GM12878 (cell line): Measurements from ENCODE around the gene HSPE1. TPM values are rescaled to one million over a fixed set of nuclear protein-coding genes. Genes with fewer than 3 reads are reported as not detected.

Source experiments
- ATF7 ChIP-seq: fragments of 450-650 bp; IDR thresholded peaks from 2 replicates; pipeline ENCODE4 v1.6.1; 2016; ENCODE audit warnings: low read depth, mild to moderate bottlenecking
- BACH1 ChIP-seq: fragments of 450-650 bp; IDR thresholded peaks from 2 replicates; pipeline ENCODE4 v1.6.1; 2017; ENCODE audit warnings: mild to moderate bottlenecking, borderline replicate concordance
- BRCA1 ChIP-seq: IDR thresholded peaks from 2 replicates; pipeline ENCODE4 v1.6.1; 2011; ENCODE audit warnings: low read depth, low read length, improper control_type of control experiment
- CBX3 ChIP-seq: fragments of 200-600 bp; sonication (generic); IDR thresholded peaks from 2 replicates; pipeline ENCODE4 v1.6.1; 2016; ENCODE audit warnings: low read depth, borderline replicate concordance
- CREB1 ChIP-seq: IDR thresholded peaks from 2 replicates; pipeline ENCODE4 v1.6.1; 2012; ENCODE audit warnings: low read depth, mild to moderate bottlenecking, inconsistent platforms
- FOS ChIP-seq: IDR thresholded peaks from 3 replicates; pipeline ENCODE4 v1.6.1; 2011; ENCODE audit warnings: borderline replicate concordance; ENCODE audit not compliant: insufficient read length; ENCODE audit errors: extremely low read depth
- GATAD2B ChIP-seq: fragments of 450-650 bp; conservative IDR thresholded peaks from 2 replicates; pipeline ENCODE4 v1.6.1; 2017; ENCODE audit warnings: low read depth, mild to moderate bottlenecking, moderate library complexity
- HDGF ChIP-seq: fragments of 450-650 bp; IDR thresholded peaks from 2 replicates; pipeline ENCODE4 v1.6.1; 2016; ENCODE audit warnings: antibody characterized with exemption
- KAT2A ChIP-seq: conservative IDR thresholded peaks from 2 replicates; pipeline ENCODE4 v1.6.1; 2011; ENCODE audit warnings: low read depth, low read length; ENCODE audit not compliant: control insufficient read depth
- MXI1 ChIP-seq: fragments of 150-350 bp; IDR thresholded peaks from 2 replicates; pipeline ENCODE4 v1.6.1; 2011; ENCODE audit warnings: low read depth, mild to moderate bottlenecking, inconsistent platforms, low read length, improper control_type of control experiment
- NFYB ChIP-seq: IDR thresholded peaks from 2 replicates; pipeline ENCODE4 v1.6.1; 2011; ENCODE audit warnings: low read depth, mild to moderate bottlenecking, low read length, improper control_type of control experiment, moderate library complexity; ENCODE audit not compliant: insufficient read depth
- NR2C1 ChIP-seq: fragments of 450-650 bp; IDR thresholded peaks from 2 replicates; pipeline ENCODE4 v1.6.1; 2017; ENCODE audit warnings: antibody characterized with exemption, mild to moderate bottlenecking, moderate library complexity
- NRF1 ChIP-seq: conservative IDR thresholded peaks from 2 replicates; pipeline ENCODE4 v1.6.1; 2011; ENCODE audit warnings: mild to moderate bottlenecking, low read depth, low read length, improper control_type of control experiment
- RCOR1 ChIP-seq: conservative IDR thresholded peaks from 2 replicates; pipeline ENCODE4 v1.6.1; 2012; ENCODE audit warnings: low read depth, low read length, improper control_type of control experiment
- SMAD1 ChIP-seq: fragments of 450-650 bp; IDR thresholded peaks from 2 replicates; pipeline ENCODE4 v1.6.1; 2018; ENCODE audit warnings: mild to moderate bottlenecking, low read depth; ENCODE audit not compliant: partially characterized antibody
- WRNIP1 ChIP-seq: IDR thresholded peaks from 2 replicates; pipeline ENCODE4 v1.6.1; 2011; ENCODE audit warnings: low read depth, low read length, improper control_type of control experiment, borderline replicate concordance
- ZZZ3 ChIP-seq: IDR thresholded peaks from 2 replicates; pipeline ENCODE4 v1.6.1; 2011; ENCODE audit warnings: low read depth; ENCODE audit not compliant: control insufficient read depth, insufficient read length
- polyA plus RNA-seq, 11 experiments: library from polyadenylated mRNA; depleted of rRNA in 4 of 11; unstranded in 6 of 11; stranded (reverse) in 5 of 11; fragments of >200 nt; fragmentation: Nextera tagmentation in 4 of 11; fragmentation: Illumina TruSeq in 1 of 11; extraction: Ambion mirVana in 4 of 11; extraction: Trizol in 1 of 11; gene quantifications; 1 replicate in 1 of 11; 2 replicates in 10 of 11; pipeline versions ENCODE4 v1.2.1 to v1.2.3, GENCODE V29; 2011 to 2016; ENCODE audit warnings: inconsistent platforms in 2 of 11, missing spikeins in 2 of 11, low read depth in 1 of 11
- total RNA-seq, 4 experiments: library from RNA; depleted of rRNA in 3 of 4; stranded (reverse); fragments of >200 nt in 3 of 4; fragmentation: Illumina TruSeq in 1 of 4; extraction: Trizol in 1 of 4; gene quantifications; 2 replicates each; pipeline versions ENCODE4 v1.2.1 to v1.2.3, GENCODE V29; 2013 to 2021
- TF ChIP-seq, protein P1 (sequence below): IDR thresholded peaks from 2 replicates; pipeline ENCODE4 v1.6.1; 2012; ENCODE audit warnings: low read depth, low read length, improper control_type of control experiment
- TF ChIP-seq, protein P2 (sequence below): fragments of 450-650 bp; IDR thresholded peaks from 2 replicates; pipeline ENCODE4 v1.6.1; 2018; ENCODE audit warnings: borderline replicate concordance, mild to moderate bottlenecking; ENCODE audit not compliant: partially characterized antibody
- TF ChIP-seq, protein P3 (sequence below): IDR thresholded peaks from 2 replicates; pipeline ENCODE4 v1.6.1; 2012; ENCODE audit warnings: low read depth, low read length, improper control_type of control experiment
- TF ChIP-seq, protein P4 (sequence below): IDR thresholded peaks from 2 replicates; pipeline ENCODE4 v1.6.1; 2012; ENCODE audit warnings: improper control_type of control experiment, low read depth, low read length; ENCODE audit not compliant: insufficient replicate concordance

The HSPE1 gene
- total and polyA plus RNA-seq, 10 of the 15 experiments (the other 5 are each of a cell fraction or from before 2014, with no cell fraction given) = 180 to 1,096 (median 505) TPM

DNA sequence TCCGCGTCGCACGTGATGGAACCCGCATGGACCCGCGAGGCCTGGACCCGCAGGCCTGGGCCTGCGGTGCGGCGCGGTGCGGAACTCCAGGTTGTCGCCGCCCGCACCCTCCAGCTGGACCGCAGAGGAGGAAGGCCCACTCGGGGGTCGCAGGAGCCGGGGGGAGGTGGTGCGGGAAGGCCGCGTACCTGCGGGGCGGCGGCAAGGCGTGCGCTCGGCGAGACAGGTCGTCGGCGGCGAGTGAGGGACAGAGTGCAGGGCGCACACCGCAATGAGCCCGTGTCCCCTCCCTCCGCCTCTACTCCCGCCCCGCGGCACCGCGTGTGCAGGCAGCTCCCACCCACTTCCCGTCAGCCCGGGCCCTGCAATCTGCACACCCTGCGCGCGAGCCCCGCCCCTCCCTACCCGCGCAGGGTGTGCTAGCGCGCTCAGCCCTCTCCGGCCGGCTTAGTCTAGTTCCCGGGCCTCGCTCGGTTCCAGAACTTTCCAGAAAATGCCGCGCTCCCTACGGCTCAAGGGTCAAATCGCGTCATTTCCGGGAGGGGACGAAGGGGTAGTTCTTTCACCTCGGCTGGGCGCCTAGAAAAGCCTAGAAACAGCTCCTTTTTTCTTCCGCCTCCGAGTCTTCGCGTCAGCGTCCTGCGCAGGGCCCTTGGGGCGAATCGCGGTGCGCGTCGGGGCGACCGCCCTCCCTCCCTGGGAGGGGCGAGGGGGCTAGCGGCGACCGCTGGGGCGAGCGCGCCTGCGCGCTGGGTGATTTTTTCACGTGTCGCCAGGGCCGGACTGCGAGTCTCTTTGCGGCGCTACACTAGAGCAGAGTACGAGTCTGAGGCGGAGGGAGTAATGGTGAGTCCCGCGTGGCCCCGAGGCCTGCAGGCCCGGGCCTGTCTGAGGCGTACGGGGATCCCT, at the start of gene HSPE1, which contains the start of gene HSPD1 (continued):
- TF ChIP-seq ATF7 = peak; percentile 93
- no peak for TF ChIP-seq SMAD1
- TF ChIP-seq, protein P1, sequence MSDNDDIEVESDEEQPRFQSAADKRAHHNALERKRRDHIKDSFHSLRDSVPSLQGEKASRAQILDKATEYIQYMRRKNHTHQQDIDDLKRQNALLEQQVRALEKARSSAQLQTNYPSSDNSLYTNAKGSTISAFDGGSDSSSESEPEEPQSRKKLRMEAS = peak; percentile 62
- peak; percentile 91 for TF ChIP-seq GATAD2B
- 0 out of 2 replicates have a peak, but pooled peaks have one; percentile 9 for TF ChIP-seq HDGF
- peak; percentile 97 for TF ChIP-seq MXI1
- TF ChIP-seq CBX3 = no peak
- TF ChIP-seq, protein P2, sequence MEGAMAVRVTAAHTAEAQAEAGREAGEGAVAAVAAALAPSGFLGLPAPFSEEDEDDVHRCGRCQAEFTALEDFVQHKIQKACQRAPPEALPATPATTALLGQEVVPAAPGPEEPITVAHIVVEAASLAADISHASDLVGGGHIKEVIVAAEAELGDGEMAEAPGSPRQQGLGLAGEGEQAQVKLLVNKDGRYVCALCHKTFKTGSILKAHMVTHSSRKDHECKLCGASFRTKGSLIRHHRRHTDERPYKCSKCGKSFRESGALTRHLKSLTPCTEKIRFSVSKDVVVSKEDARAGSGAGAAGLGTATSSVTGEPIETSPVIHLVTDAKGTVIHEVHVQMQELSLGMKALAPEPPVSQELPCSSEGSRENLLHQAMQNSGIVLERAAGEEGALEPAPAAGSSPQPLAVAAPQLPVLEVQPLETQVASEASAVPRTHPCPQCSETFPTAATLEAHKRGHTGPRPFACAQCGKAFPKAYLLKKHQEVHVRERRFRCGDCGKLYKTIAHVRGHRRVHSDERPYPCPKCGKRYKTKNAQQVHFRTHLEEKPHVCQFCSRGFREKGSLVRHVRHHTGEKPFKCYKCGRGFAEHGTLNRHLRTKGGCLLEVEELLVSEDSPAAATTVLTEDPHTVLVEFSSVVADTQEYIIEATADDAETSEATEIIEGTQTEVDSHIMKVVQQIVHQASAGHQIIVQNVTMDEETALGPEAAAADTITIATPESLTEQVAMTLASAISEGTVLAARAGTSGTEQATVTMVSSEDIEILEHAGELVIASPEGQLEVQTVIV = peak; percentile 90
- TF ChIP-seq, protein P3, sequence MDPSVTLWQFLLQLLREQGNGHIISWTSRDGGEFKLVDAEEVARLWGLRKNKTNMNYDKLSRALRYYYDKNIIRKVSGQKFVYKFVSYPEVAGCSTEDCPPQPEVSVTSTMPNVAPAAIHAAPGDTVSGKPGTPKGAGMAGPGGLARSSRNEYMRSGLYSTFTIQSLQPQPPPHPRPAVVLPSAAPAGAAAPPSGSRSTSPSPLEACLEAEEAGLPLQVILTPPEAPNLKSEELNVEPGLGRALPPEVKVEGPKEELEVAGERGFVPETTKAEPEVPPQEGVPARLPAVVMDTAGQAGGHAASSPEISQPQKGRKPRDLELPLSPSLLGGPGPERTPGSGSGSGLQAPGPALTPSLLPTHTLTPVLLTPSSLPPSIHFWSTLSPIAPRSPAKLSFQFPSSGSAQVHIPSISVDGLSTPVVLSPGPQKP = peak; percentile 84
- TF ChIP-seq BRCA1 = no peak
- TF ChIP-seq KAT2A = no peak
- TF ChIP-seq WRNIP1 = no peak
- peak; percentile 90 for TF ChIP-seq BACH1
- TF ChIP-seq ZZZ3 = no peak
- TF ChIP-seq NR2C1 = peak; percentile 96
- TF ChIP-seq CREB1 = peak; percentile 98
- peak; percentile 34; the same call in 1 of the 2 replicates for TF ChIP-seq NFYB
- TF ChIP-seq FOS = peak; percentile 85
- TF ChIP-seq RCOR1 = no peak
- TF ChIP-seq, protein P4, sequence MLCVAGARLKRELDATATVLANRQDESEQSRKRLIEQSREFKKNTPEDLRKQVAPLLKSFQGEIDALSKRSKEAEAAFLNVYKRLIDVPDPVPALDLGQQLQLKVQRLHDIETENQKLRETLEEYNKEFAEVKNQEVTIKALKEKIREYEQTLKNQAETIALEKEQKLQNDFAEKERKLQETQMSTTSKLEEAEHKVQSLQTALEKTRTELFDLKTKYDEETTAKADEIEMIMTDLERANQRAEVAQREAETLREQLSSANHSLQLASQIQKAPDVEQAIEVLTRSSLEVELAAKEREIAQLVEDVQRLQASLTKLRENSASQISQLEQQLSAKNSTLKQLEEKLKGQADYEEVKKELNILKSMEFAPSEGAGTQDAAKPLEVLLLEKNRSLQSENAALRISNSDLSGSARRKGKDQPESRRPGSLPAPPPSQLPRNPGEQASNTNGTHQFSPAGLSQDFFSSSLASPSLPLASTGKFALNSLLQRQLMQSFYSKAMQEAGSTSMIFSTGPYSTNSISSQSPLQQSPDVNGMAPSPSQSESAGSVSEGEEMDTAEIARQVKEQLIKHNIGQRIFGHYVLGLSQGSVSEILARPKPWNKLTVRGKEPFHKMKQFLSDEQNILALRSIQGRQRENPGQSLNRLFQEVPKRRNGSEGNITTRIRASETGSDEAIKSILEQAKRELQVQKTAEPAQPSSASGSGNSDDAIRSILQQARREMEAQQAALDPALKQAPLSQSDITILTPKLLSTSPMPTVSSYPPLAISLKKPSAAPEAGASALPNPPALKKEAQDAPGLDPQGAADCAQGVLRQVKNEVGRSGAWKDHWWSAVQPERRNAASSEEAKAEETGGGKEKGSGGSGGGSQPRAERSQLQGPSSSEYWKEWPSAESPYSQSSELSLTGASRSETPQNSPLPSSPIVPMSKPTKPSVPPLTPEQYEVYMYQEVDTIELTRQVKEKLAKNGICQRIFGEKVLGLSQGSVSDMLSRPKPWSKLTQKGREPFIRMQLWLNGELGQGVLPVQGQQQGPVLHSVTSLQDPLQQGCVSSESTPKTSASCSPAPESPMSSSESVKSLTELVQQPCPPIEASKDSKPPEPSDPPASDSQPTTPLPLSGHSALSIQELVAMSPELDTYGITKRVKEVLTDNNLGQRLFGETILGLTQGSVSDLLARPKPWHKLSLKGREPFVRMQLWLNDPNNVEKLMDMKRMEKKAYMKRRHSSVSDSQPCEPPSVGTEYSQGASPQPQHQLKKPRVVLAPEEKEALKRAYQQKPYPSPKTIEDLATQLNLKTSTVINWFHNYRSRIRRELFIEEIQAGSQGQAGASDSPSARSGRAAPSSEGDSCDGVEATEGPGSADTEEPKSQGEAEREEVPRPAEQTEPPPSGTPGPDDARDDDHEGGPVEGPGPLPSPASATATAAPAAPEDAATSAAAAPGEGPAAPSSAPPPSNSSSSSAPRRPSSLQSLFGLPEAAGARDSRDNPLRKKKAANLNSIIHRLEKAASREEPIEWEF = no peak
- peak; percentile 81 for TF ChIP-seq NRF1
